ENCODE data around the gene C2CD3. TPM values are rescaled to one million over a fixed set of nuclear protein-coding genes. Genes with fewer than 3 reads are reported as not detected.
"Not testable (repeated sequence)": the region's sequence is repeated elsewhere in the genome, so short reads cannot be mapped to it uniquely, and the experiment has no call there.

C2CD3 gene
- total RNA-seq, 1 donor from 2014 or later, result 15.6 TPM

- no peak for DNase-seq
These were observed 13.6 kb downstream of the C2CD3 start for GRCh38 chr11:74157169-74157568.

- no peak for DNase-seq
These were observed 16.1 kb downstream of the C2CD3 start for GRCh38 chr11:74154620-74155281.

- DNase-seq, result no peak
These were observed 17.6 kb downstream of the C2CD3 start for GRCh38 chr11:74153224-74153623.

DNA sequence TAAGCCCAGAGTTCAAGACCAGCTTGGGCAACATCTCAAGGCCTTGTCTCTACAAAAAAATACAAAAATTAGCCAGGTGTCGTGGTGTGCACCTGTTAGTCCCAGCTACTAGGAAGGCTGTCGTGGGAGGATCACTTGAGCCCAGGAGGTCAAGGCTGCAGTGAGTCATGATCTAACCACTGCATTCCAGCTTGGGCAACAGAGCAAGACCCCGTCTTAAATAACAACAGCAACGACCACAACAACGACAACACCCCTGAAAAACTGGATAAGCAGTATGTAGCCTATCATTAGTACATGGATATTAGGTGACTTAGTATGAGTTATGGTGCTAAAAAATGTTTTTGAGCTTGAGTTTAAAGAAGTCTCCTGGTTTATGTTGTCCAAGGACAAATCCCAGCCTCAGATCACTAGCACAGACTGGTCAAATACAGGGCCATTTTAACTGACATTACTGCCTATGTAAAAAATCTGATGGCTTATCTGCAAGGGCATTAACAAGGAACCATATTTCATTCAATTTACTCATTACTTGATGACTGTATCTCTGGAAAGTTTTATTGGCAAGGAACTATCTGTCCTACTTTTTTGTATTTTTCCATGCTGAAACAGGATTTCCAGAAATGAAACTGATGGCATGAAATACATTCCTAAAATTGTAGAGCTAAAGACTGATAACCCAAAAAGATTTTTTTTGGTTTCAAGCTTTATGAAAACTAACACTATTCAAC is 23.4 kb downstream of the C2CD3 start:
- no peak for DNase-seq

DNA sequence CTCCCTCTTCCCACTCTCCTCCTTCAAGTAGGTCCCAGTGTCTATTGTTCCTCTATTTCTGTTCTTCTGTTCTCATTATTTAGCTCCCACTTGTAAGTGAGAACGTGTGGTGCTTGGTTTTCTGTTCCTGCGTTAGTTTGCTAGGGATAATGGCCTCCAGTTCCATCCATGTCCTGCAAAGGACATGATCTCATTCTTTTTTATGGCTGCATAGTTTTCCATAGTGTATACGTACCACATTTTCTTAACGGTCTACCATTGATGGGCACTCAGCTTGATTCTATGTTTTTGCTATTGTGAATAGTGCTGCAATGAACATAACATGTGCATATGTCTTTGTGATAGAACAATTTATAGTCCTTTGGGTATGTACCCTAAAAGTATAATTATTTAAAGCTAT is 26.2 kb downstream of the C2CD3 start:
- DNase-seq, result no peak

DNA sequence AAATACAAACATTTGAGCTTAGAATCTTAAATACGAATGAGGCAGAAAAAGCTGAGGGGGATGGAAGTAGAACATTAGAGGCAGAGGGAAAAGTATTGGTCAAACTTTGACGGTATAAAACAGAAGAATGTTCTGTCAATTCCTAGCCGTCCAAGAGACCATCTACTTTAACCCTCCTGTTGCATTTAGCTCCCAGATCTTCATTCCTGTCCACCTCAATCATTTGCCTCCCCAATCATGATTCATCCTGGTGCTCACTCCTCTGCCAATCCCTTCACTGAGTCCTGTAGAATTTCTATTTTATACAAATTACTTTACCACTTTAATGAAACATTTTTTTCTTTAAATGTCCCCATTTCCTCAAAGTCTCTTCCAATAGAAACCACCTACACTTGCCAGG is 28.2 kb downstream of the C2CD3 start:
- no peak for DNase-seq

- DNase-seq, result no peak
These were observed 28.9 kb downstream of the C2CD3 start for GRCh38 chr11:74141908-74142307.

DNA sequence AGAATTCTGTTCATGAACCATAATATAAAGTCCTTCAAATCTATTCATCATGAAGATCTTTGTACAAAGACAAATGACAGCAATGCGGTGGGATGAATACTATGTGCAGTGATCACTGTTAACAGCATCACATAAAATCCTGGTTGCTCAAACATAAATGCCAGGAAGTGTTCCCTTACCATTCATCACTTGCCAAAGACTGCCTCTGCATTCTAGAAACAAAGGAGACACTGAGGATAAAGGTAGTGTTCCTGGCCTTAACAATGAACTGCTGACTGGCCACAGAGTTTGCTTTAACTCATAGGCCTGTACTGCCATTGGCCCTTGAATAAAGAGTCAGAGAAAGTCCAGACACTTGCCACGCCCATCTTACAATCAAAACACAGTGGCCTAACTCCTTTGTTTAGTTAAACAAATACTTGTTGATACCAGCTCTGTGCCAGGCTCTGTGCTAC is 29.5 kb downstream of the C2CD3 start:
- DNase-seq, result no peak

DNA sequence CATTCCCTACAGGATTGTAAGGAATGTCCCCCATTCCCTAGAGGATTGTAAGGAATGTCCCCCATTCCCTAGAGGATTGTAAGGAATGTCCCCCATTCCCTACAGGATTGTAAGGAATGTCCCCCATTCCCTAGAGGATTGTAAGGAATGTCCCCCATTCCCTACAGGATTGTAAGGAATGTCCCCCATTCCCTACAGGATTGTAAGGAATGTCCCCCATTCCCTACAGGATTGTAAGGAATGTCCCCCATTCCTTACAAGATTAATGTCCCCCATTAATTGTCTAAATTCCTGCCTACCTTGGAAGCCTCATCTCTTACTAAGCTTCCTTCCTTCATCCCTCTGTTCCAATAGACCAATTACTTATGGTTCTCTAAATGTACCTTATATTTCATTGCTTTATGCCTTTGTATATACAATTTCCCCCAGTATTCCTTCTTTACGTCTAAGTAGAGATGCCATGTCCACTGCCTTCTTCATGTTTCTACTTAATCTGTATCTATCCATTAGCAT is 30.8 kb downstream of the C2CD3 start:
- not testable (repeated sequence) for DNase-seq

DNA sequence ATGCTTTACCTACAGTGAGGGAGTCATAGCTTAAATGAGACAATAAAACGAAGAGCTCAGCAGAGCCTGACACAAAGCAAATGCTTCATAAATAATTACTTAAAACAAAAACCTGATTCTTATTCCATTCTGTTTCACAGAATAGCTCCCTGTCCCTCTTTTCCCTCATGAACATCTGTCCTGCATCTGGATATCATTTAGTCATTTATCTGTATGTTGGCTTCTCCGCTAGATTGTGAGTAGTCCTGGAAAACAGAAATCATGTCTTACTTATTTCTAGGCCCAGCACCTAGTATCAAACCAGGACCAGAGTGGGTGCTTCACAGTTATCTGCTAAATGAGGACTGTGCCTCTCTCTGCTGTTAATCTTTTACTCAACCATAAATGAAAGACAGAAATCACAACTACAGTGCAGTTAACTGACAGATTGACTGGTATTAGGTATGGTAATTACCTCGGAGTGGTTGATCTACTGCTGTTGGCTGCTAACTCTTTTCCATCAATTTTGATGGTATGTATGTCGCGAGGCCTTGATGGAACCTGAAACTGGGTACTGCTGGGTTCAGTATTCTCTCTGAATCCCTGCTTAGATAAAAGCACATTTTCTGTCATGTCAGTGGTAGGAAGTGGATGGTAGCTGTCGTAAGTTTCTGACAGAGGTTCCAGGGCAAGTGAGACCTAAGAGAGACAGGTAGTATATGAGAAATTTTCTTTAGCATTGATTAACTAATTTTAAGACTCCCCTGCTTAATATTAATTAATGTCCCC is 31.5 kb downstream of the C2CD3 start:
- no peak for DNase-seq

DNA sequence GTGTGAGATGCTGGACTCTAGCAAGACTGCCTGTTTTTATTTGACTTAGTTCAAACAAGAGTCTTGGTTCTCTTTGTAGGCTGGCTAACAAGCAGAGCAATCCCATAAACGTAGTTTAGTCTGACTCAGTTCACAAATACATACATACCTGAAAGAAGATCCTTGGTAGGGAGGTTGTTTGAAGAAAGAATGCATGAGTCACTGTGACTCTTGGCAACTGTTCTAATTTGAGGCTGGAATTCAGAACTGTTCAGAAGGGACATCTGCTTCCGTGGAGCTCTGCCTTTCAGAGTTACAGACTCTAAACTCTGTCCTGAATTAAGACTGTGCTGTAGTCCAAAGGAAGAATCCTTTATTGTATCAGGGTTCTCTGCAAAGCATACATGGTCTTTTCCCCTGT is 32.2 kb downstream of the C2CD3 start:
- peak; percentile 16 for DNase-seq

- DNase-seq, result no peak
These were observed 32.8 kb downstream of the C2CD3 start for GRCh38 chr11:74138021-74138420.

DNA sequence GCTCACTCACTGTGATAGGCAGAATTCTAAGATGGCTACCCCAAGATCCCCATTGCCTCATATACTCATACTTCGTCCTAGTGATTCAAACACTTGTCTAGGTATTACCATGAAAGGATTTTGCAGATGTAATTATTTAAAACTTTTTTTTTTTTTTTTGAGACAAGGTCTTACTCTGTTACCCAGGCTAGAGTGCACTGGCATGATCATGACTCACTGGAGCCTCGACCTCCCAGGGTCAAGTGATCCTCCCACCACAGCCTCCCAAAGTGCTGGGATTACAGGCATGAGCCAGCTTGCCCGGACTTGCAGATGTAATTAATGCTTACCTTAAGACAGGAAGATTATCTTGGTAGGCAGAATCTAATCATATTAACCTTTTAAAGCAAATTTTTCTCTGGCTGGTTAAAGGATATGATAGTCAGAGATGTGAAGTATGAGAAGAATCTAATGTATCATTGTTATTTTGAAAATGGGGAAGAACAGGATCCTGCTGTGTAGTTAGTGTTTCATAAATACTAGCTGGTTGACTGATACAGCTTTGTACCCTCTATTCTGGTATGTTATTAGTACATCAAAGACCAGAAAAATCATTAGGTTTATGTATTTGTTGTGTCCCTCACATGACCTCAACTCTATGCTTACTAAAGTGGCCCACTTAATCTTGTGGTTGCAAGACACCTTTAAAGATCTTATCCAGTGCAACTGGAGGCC is 35.5 kb downstream of the C2CD3 start:
- DNase-seq, result no peak

- DNase-seq, result no peak
These were observed 36.1 kb downstream of the C2CD3 start for GRCh38 chr11:74134661-74135060.

DNA sequence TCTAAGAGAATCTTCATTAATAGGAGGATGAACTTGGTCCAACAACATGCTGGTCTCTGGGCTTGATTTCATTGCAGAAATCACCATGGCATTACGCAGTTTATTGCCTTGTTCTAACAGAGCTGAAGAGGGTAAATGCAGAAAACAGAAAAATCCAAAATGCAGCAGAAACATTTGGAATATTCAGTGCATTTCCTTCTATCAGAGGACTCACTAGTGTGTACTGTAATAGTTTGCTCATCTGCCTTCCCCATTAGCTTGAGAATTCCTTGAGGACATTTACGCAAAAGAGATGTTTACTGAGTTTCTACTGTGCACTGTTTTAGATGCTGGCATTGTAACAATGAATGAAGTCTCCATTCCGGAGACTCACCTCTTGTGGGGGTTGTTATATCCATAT is 37.4 kb downstream of the C2CD3 start:
- no peak for DNase-seq

GRCh38 chr11:74132833-74133232 is 38.0 kb downstream of the C2CD3 start:
- DNase-seq, result no peak

- not testable (repeated sequence) for DNase-seq
These were observed 41.7 kb downstream of the C2CD3 start for GRCh38 chr11:74129121-74129520.

DNA sequence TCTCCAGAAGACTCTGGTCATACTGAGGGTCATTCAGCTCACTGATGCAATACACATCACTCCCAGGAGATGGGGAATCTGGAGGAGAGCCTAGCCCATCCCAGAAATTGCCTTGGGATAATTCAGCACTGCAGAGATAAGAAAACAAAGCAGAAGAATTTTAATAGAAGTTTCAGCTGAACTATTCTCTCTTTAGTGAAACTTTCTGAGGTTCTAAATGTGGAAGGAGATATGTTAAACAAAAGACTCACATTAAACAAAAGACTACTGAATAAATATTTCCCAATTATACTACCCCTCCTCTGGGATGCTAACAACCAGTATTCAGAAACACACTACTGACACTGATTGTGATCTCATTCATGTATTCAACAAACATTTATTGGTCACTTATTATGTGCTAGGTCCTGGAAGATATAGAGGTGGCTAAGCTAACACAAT is 47.8 kb downstream of the C2CD3 start:
- no peak for DNase-seq

DNA sequence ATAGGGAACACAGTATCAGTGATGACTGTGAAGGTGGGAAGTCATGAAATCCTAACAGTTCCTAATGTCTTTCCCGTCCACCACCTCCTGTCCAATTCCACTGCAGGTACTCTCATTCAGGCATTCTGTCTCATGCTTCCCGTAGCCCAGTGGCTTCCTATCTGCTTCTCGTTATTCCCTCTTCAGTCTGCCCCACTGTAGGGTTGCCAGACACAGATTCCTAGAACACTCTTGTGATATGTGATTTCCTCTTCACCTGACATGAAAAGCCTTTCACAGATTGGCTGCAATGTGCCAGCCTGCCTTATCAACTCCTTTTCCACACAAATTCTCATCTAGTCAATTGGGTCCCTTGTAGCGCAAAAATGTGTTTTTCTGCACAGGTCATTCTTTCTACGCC is 49.0 kb downstream of the C2CD3 start:
- DNase-seq, result no peak

DNA sequence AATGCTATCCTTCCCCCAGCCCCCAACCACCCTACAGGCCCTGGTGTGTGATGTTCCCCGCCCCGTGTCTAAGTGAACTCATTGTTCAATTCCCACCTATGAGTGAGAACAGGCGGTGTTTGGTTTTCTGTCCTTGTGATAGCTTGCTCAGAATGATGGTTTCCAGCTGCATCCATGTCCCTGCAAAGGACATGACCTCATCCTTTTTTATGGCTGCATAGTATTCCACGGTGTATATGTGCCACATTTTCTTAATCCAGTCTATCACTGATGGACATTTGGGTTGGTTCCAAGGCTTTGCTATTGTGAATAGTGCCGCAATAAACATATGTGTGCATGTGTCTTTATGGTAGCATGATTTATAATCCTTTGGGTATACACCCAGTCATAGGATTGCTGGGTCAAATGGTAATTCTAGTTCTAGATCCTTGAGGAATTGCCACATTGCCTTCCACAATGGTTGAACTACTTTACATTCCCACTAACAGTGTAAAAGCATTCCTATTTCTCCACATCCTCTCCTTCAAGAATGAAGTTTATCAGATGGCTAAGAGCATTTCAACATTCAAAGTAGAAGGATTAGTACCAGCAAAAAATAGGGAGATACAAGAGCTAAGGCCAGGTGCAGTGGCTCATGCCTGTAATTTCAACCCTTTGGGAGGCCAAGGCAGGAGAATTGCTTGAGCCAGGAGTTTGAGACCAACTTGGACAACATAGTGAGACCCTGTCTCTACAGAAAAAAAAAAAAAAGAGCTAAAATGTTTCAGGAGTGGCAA is 50.4 kb downstream of the C2CD3 start:
- not testable (repeated sequence) for DNase-seq

GRCh38 chr11:74116719-74117118 is 54.1 kb downstream of the C2CD3 start:
- no peak for DNase-seq

GRCh38 chr11:74112877-74113276 is 57.9 kb downstream of the C2CD3 start:
- no peak for DNase-seq

Data from occipital lobe (tissue), 2 donors.